K562 (cell line): ENCODE measurements around the gene RNF223. TPM values are rescaled to one million over a fixed set of nuclear protein-coding genes. Genes with fewer than 3 reads are reported as not detected.

Source experiments
- ATAC-seq: fragments of 200-7000 bp; cut with Tn5 transposase; 3 replicates; pipeline ENCODE4 v1.9.1; 2020; ENCODE audit warnings: moderate library complexity
- BruUV-seq: library from RNA; stranded (reverse); fragments of 400-500 nt; replicated peaks from 2 replicates; lab custom pipeline; 2021; lab: Mats Ljungman, UMichigan
- CTCF ChIA-PET: fragments of 300-600 bp; formaldehyde crosslinking; extraction: SDS; loops from one replicate; lab custom pipeline; 2021; ENCODE audit warnings: low intra/inter-chr PET ratio; lab: Yijun Ruan, JAX
- POLR2A ChIA-PET: fragments of 300-600, 350-650 bp; sonication (Branson Sonifier 250); formaldehyde crosslinking; extraction: SDS; loops from one replicate; lab custom pipeline; 2021; ENCODE audit warnings: antibody characterized with exemption, inconsistent platforms; lab: Yijun Ruan, JAX
- DNase-seq, 4 experiments: peaks; one replicate each; pipeline versions ENCODE4 v3.0.0 to v3.0.0-alpha.2; 2011 to 2018; ENCODE audit warnings: low spot score in 3 of 4, mixed read lengths in 3 of 4; ENCODE audit errors: extremely low read depth in 1 of 4
- FAIRE-seq: peaks from 2 replicates; lab custom pipeline; 2011; peaks lifted over from hg19 to GRCh38; lab: Jason Lieb, UNC
- H2AFZ ChIP-seq: 2 replicates; pipeline ENCODE4 v1.6.0; 2011; ENCODE audit warnings: low read depth, low read length, control low read depth, inconsistent platforms
- H3K27ac ChIP-seq: fragments of 200-600 bp; 3 replicates; pipeline ENCODE4 v1.8.0; 2011; ENCODE audit warnings: low read depth, mild to moderate bottlenecking, control low read depth, inconsistent platforms, low read length, moderate library complexity, mixed read lengths; ENCODE audit errors: extremely low read depth
- H3K27me3 ChIP-seq, 2 experiments: fragments of 300-600 bp in 1 of 2; 2 replicates in 1 of 2; 3 replicates in 1 of 2; pipeline versions ENCODE4 v1.6.0 to v1.8.0; 2011; ENCODE audit warnings: inconsistent platforms in 2 of 2, low read length in 2 of 2, mild to moderate bottlenecking in 1 of 2, mixed read lengths in 1 of 2, moderate library complexity in 1 of 2; ENCODE audit not compliant: control insufficient read depth in 2 of 2, insufficient read depth in 2 of 2
- H3K36me3 ChIP-seq: fragments of 300-600 bp; 3 replicates; pipeline ENCODE4 v1.8.0; 2011; ENCODE audit warnings: mild to moderate bottlenecking, low read length, inconsistent platforms; ENCODE audit not compliant: control insufficient read depth, insufficient read depth
- H3K4me1 ChIP-seq, 2 experiments: fragments of 200-600 bp in 1 of 2; replicated peaks in 1 of 2; 2 replicates in 1 of 2; 3 replicates in 1 of 2; pipeline versions ENCODE4 v1.5.1 to v1.8.0; 2011; ENCODE audit warnings: inconsistent platforms in 2 of 2, low read length in 2 of 2, mild to moderate bottlenecking in 1 of 2, mixed read lengths in 1 of 2, moderate library complexity in 1 of 2; ENCODE audit not compliant: control insufficient read depth in 2 of 2, insufficient read depth in 2 of 2
- H3K4me2 ChIP-seq: 2 replicates; pipeline ENCODE4 v1.6.1; 2011; ENCODE audit warnings: low read length, control low read depth, inconsistent platforms, mixed read lengths; ENCODE audit not compliant: insufficient read depth
- H3K4me3 ChIP-seq: fragments of 200-600 bp; sonication (generic), shearing (Covaris generic); 2 replicates; pipeline ENCODE4 v1.5.1; 2016; ENCODE audit warnings: control low read depth, inconsistent platforms
- H3K79me2 ChIP-seq: fragments of 200-600 bp; 3 replicates; pipeline ENCODE4 v1.8.0; 2011; ENCODE audit warnings: low read length, inconsistent platforms; ENCODE audit not compliant: control insufficient read depth, insufficient read depth
- H3K9ac ChIP-seq, 2 experiments: 2 replicates each; pipeline versions ENCODE4 v1.6.0 to v1.6.1; 2011; ENCODE audit warnings: low read depth in 2 of 2, low read length in 2 of 2, control low read depth in 1 of 2, inconsistent platforms in 1 of 2, mild to moderate bottlenecking in 1 of 2, mixed read lengths in 1 of 2; ENCODE audit not compliant: insufficient read depth in 1 of 2
- H3K9me1 ChIP-seq: one replicate; pipeline ENCODE4 v1.6.0; 2011; ENCODE audit warnings: inconsistent platforms, mild to moderate bottlenecking, low read length, moderate library complexity; ENCODE audit not compliant: control insufficient read depth, insufficient read depth
- H3K9me3 ChIP-seq: replicated peaks from 2 replicates; pipeline ENCODE4 v1.5.1; 2011; ENCODE audit warnings: low read depth, low read length, inconsistent platforms; ENCODE audit not compliant: control insufficient read depth, insufficient read depth
- H4K20me1 ChIP-seq: replicated peaks from 2 replicates; pipeline ENCODE4 v1.6.1; 2011; ENCODE audit warnings: low read length, inconsistent platforms, mixed read lengths; ENCODE audit not compliant: control insufficient read depth, insufficient read depth
- CBX3 ChIP-seq, 2 experiments: IDR thresholded peaks; 1 replicate in 1 of 2; 2 replicates in 1 of 2; pipeline ENCODE4 v1.6.1; 2012; ENCODE audit warnings: inconsistent platforms in 2 of 2, low read length in 2 of 2, borderline replicate concordance in 1 of 2, control low read depth in 1 of 2
- CCAR2 ChIP-seq: fragments of 200-400 bp; formaldehyde crosslinking; IDR thresholded peaks from 2 replicates; pipeline ENCODE4 v1.6.1; 2017; ENCODE audit warnings: mild to moderate bottlenecking, low read depth, low read length
- CGGBP1 ChIP-seq: fragments of 250-450 bp; sonication (Bioruptor Pico); IDR thresholded peaks from 2 replicates; pipeline ENCODE4 v1.9.0; 2021; ENCODE audit warnings: mild to moderate bottlenecking
- CREB5 ChIP-seq: fragments of 250-450 bp; sonication (Bioruptor Pico); IDR thresholded peaks from 2 replicates; pipeline ENCODE4 v1.5.0; 2020; ENCODE audit warnings: mild to moderate bottlenecking
- ELF2 ChIP-seq: fragments of 250-450 bp; sonication (Bioruptor Pico); IDR thresholded peaks from 2 replicates; pipeline ENCODE4 v1.5.0; 2021; ENCODE audit warnings: mild to moderate bottlenecking
- HMGN3 ChIP-seq: IDR thresholded peaks from 2 replicates; pipeline ENCODE4 v1.6.1; 2011; ENCODE audit warnings: borderline replicate concordance, low read depth, mild to moderate bottlenecking, mixed read lengths, low read length; ENCODE audit not compliant: insufficient read length; ENCODE audit errors: extremely low read depth
- WGBS: fragments of 100-300 bp; shearing (Covaris generic); methylation state at CpG from one replicate; pipeline ENCODE4 v1.1.6; 2016; ENCODE audit warnings: low coverage, mixed read lengths; ENCODE audit not compliant: insufficient coverage; ENCODE audit errors: missing lambda C conversion rate; 5-methylcytosine and 5-hydroxymethylcytosine counted together
- in situ Hi-C: fragments of 300-500 bp; cut with MboI; formaldehyde crosslinking; loops from 4 replicates; pipeline ENCODE4 v1.15.0; 2018; ENCODE audit warnings: inconsistent platforms, mixed read lengths
- intact Hi-C: fragments of 100-400 bp; cut with micrococcal nuclease; formaldehyde crosslinking; loops from 2 replicates; pipeline ENCODE4 v1.14.2; 2022
- polyA plus RNA-seq, 8 experiments: library from polyadenylated mRNA; depleted of rRNA in 4 of 8; stranded (reverse) in 5 of 8; unstranded in 3 of 8; fragments of >200 nt; fragmentation: Nextera tagmentation in 2 of 8; fragmentation: Illumina TruSeq in 1 of 8; extraction: Ambion mirVana in 2 of 8; extraction: Trizol in 1 of 8; gene quantifications; 2 replicates each; pipeline versions ENCODE4 v1.2.1 to v1.2.3, GENCODE V29; 2011 to 2014; ENCODE audit warnings: inconsistent platforms in 1 of 8, missing spikeins in 1 of 8
- total RNA-seq, 7 experiments: library from RNA; depleted of rRNA in 6 of 7; stranded (reverse); fragments of >200 nt in 6 of 7; fragmentation: Illumina TruSeq in 2 of 7; extraction: Trizol in 2 of 7; gene quantifications; 2 replicates each; pipeline versions ENCODE4 v1.2.1 to v1.2.3, GENCODE V29; 2011 to 2021; ENCODE audit warnings: low replicate concordance in 1 of 7

The RNF223 gene
- total and polyA plus RNA-seq, 9 of the 15 experiments (the other 6 are each of a cell fraction or from before 2014, with no cell fraction given) = 0.04 to 0.32 TPM; not detected in 7

GRCh38 chr1:1032424-1032823 is 41.7 kb downstream of the RNF223 start:
- no peak overlapping the region for H3K4me3 ChIP-seq
- no peaks in the 10 kb centered on the region for H3K9me3 ChIP-seq
- no TSS peak for BruUV-seq
- DNase-seq (no peak), FAIRE-seq (no peak), ATAC-seq (no peak)
- H4K20me1 ChIP-seq = peaks cover 10% of the 10 kb centered on the region; the same call in 1 of the 2 replicates
- in situ Hi-C loops = no loop called here
- no peaks in the 10 kb centered on the region for H3K27me3 ChIP-seq
- ChIA-PET POLR2A (interaction anchor here (0.6 to 1.2 kb wide), 2 partner anchors 8 to 81 kb away, joined by 3 to 4 read pairs; no protein-coding TSS in a partner anchor), CTCF (interaction anchor here (1.2 to 1.3 kb wide), 2 partner anchors 217 to 259 kb away, joined by 4 to 6 read pairs; no protein-coding TSS in a partner anchor)
- no peak overlapping the region for H2AFZ ChIP-seq
- H3K36me3 ChIP-seq = peaks cover 17% of the 10 kb centered on the region; the same call in 1 of the 3 replicates
- peak overlapping the region in 1 of 2 experiments; percentile 60; a peak in 3 of 4 replicates for H3K9ac ChIP-seq
- 67% methylated on average over 15 of the region's 16 CpGs for WGBS
- H3K27ac ChIP-seq = no peak overlapping the region
- intact Hi-C loops = no loop called here
- peaks cover 0 to 64% of the 10 kb centered on the region in 2 experiments; a peak in 3 of 5 replicates for H3K4me1 ChIP-seq
- H3K79me2 ChIP-seq = no peaks in the 10 kb centered on the region; the same call in 2 of the 3 replicates
- TF ChIP-seq CBX3 (IDR thresholded peaks at IDR 0.05; ENCODE audit: borderline replicate concordance in 1 of 2, low read length in 2 of 2) = no peak
- no peak for TF ChIP-seq CREB5
- no peak for TF ChIP-seq ELF2
- no peak for TF ChIP-seq CCAR2
- TF ChIP-seq CGGBP1 (CRISPR knock-in tag) = no peak
- peak; percentile 6 for TF ChIP-seq HMGN3
- H3K4me2 ChIP-seq = no peak overlapping the region
- no peaks in the 10 kb centered on the region for H3K9me1 ChIP-seq
